Neural cell (in vitro differentiated cells): ENCODE measurements around the gene RUBCNL. TPM values are rescaled to one million over a fixed set of nuclear protein-coding genes. Genes with fewer than 3 reads are reported as not detected.

ENCODE experiments used
- H2AFZ ChIP-seq: fragments of 200-600, 300-800 bp; sonication (generic), shearing (Covaris generic); 2 replicates; pipeline ENCODE4 v1.6.0; 2014; ENCODE audit warnings: low read depth, mild to moderate bottlenecking, antibody characterized with exemption, low read length, moderate library complexity
- H3F3A ChIP-seq: fragments of 200-600 bp; shearing (Covaris generic); 2 replicates; pipeline ENCODE4 v1.6.1; 2016; ENCODE audit warnings: mild to moderate bottlenecking, moderate library complexity, mixed read lengths, antibody characterized with exemption, low read length; ENCODE audit not compliant: insufficient read depth, poor library complexity, severe bottlenecking
- H3K27ac ChIP-seq: fragments of 200-600, 300-800 bp; sonication (generic), shearing (Covaris generic); 2 replicates; pipeline ENCODE4 v1.5.1; 2014; ENCODE audit warnings: mild to moderate bottlenecking, low read length, moderate library complexity
- H3K27me3 ChIP-seq: fragments of 300-800, 200-600 bp; sonication (generic), shearing (Covaris generic); 2 replicates; pipeline ENCODE4 v1.6.0; 2014; ENCODE audit warnings: mild to moderate bottlenecking, low read depth, low read length, moderate library complexity; ENCODE audit not compliant: insufficient read depth
- H3K36me3 ChIP-seq: fragments of 300-800, 200-600 bp; sonication (generic), shearing (Covaris generic); 2 replicates; pipeline ENCODE4 v1.5.1; 2014; ENCODE audit warnings: mild to moderate bottlenecking, antibody characterized with exemption, low read length, moderate library complexity; ENCODE audit not compliant: insufficient read depth
- H3K4me2 ChIP-seq: fragments of 300-800, 200-600 bp; sonication (generic), shearing (Covaris generic); 2 replicates; pipeline ENCODE4 v1.6.0; 2014; ENCODE audit warnings: mild to moderate bottlenecking, low read length
- H3K4me3 ChIP-seq: fragments of 300-800, 200-600 bp; sonication (generic), shearing (Covaris generic); 2 replicates; pipeline ENCODE4 v1.5.1; 2014; ENCODE audit warnings: mild to moderate bottlenecking, low read length, moderate library complexity
- H3K79me2 ChIP-seq: fragments of 200-600 bp; shearing (Covaris generic); replicated peaks from 2 replicates; pipeline ENCODE4 v1.6.0; 2014; ENCODE audit warnings: mild to moderate bottlenecking, low read length, moderate library complexity; ENCODE audit not compliant: insufficient read depth
- H3K9ac ChIP-seq: fragments of 300-800, 200-600 bp; sonication (generic), shearing (Covaris generic); 2 replicates; pipeline ENCODE4 v1.6.1; 2016; ENCODE audit warnings: mild to moderate bottlenecking, low read length, mixed read lengths
- H3K9me2 ChIP-seq: fragments of 200-600 bp; shearing (Covaris generic); 2 replicates; pipeline ENCODE4 v1.6.1; 2016; ENCODE audit warnings: mild to moderate bottlenecking, low read length, mixed read lengths; ENCODE audit not compliant: insufficient read depth
- H3K9me3 ChIP-seq: fragments of 200-600, 300-800 bp; sonication (generic), shearing (Covaris generic); 2 replicates; pipeline ENCODE4 v1.6.1; 2016; ENCODE audit warnings: mild to moderate bottlenecking, mixed run types, low read length, moderate library complexity, mixed read lengths
- H4K20me1 ChIP-seq: fragments of 200-600 bp; shearing (Covaris generic); 2 replicates; pipeline ENCODE4 v1.6.1; 2016; ENCODE audit warnings: mild to moderate bottlenecking, mixed run types; ENCODE audit not compliant: insufficient read depth
- EP300 ChIP-seq: fragments of 450-650 bp; conservative IDR thresholded peaks from 2 replicates; pipeline ENCODE4 v1.6.1; 2014; ENCODE audit warnings: antibody characterized with exemption, mild to moderate bottlenecking, moderate library complexity; ENCODE audit not compliant: poor library complexity, severe bottlenecking
- EZH2 ChIP-seq: fragments of 200-600, 300-800 bp; shearing (Covaris generic), sonication (generic); IDR thresholded peaks from 2 replicates; pipeline ENCODE4 v1.6.1; 2014; ENCODE audit warnings: antibody characterized with exemption, low read length, borderline replicate concordance, mild to moderate bottlenecking; ENCODE audit not compliant: insufficient read depth, poor library complexity, severe bottlenecking
- MXI1 ChIP-seq: fragments of 450-650 bp; conservative IDR thresholded peaks from 2 replicates; pipeline ENCODE4 v1.6.1; 2014; ENCODE audit warnings: antibody characterized with exemption, mild to moderate bottlenecking; ENCODE audit not compliant: poor library complexity, severe bottlenecking
- POLR2AphosphoS5 ChIP-seq: IDR thresholded peaks from 2 replicates; pipeline ENCODE4 v1.6.1; 2012
- RAD21 ChIP-seq: fragments of 450-650 bp; conservative IDR thresholded peaks from 2 replicates; pipeline ENCODE4 v1.6.1; 2014; ENCODE audit warnings: antibody characterized with exemption, mild to moderate bottlenecking, moderate library complexity
- REST ChIP-seq: IDR thresholded peaks from 2 replicates; pipeline ENCODE4 v1.6.1; 2012; ENCODE audit warnings: borderline replicate concordance
- SMC3 ChIP-seq: fragments of 450-650 bp; conservative IDR thresholded peaks from 2 replicates; pipeline ENCODE4 v1.6.1; 2014; ENCODE audit warnings: antibody characterized with exemption, mild to moderate bottlenecking, moderate library complexity; ENCODE audit not compliant: poor library complexity
- TAF1 ChIP-seq: IDR thresholded peaks from 2 replicates; pipeline ENCODE4 v1.6.1; 2012; ENCODE audit warnings: low read depth
- polyA plus RNA-seq: library from polyadenylated mRNA; depleted of rRNA; stranded (reverse); fragments of >200 nt; gene quantifications from 2 replicates; pipeline ENCODE4 v1.2.3, GENCODE V29; 2014
- TF ChIP-seq, protein P1 (sequence below): fragments of 450-650 bp; IDR thresholded peaks from 2 replicates; pipeline ENCODE4 v1.5.1; 2014; ENCODE audit warnings: antibody characterized with exemption, mild to moderate bottlenecking, moderate library complexity; ENCODE audit not compliant: poor library complexity, severe bottlenecking

Gene RUBCNL
- polyA plus RNA-seq, 1 donor from 2014 or later: not detected

DNA sequence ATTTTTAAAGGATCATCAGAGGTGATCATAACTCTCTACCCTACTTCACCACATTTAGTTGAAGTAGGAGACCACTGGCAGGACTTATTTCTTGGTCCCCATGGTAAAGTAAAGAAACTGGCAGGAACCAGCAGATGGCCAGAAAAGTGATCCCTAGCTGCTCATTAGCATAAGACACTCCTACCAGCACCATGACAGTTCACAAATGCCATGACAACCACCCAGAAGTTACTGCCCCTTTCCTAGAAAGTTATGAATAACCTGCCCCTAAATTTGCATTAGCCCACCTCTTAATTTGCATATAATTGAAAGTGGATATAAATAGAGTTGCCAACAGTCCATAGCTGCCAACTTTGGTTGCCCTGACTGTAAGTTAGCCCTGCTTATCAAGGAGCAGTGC lies 18.4 kb upstream of the RUBCNL start:
- H3K4me3 ChIP-seq: no peak overlapping the region
- peaks cover 5% of the 10 kb centered on the region for H3K9me3 ChIP-seq
- no peaks in the 10 kb centered on the region for H3F3A ChIP-seq
- no peak overlapping the region for H3K27ac ChIP-seq
- no peak overlapping the region for H2AFZ ChIP-seq
- no peak overlapping the region for H3K4me2 ChIP-seq
- no peaks in the 10 kb centered on the region for H3K36me3 ChIP-seq
- no peak overlapping the region for H3K9ac ChIP-seq
- H4K20me1 ChIP-seq: no peaks in the 10 kb centered on the region
- TF ChIP-seq EP300: no peak
- no peak for TF ChIP-seq REST
- TF ChIP-seq POLR2AphosphoS5: no peak
- TF ChIP-seq MXI1: no peak
- no peak for TF ChIP-seq TAF1
- H3K79me2 ChIP-seq: no peaks in the 10 kb centered on the region
- H3K9me2 ChIP-seq: no peaks in the 10 kb centered on the region
- no peaks in the 10 kb centered on the region for H3K27me3 ChIP-seq

DNA sequence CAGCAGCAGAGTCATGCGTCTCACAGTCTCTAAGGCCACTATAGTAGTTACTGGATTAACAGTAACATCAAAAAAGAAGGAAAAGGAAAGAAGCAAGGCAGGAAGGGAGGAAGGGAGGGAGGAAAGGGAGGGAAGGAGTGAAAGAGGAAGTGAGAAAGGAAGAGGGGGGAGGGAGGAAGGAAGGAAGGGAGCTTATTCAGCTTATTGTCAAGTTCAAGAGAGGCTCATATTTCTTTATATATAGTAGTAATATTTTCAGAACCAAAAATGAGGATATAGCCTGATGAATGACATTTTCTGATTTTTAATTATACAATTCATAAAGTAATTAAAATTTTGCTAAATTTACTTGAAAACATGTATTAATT lies 17.7 kb upstream of the RUBCNL start:
- Histone ChIP-seq H3K4me2 (no peak overlapping the region), H3K36me3 (no peaks in the 10 kb centered on the region), H3K27ac (no peak overlapping the region), H2AFZ (no peak overlapping the region), H3K27me3 (no peaks in the 10 kb centered on the region), H3K9ac (no peak overlapping the region), H4K20me1 (no peaks in the 10 kb centered on the region), H3K9me2 (no peaks in the 10 kb centered on the region), H3K79me2 (no peaks in the 10 kb centered on the region), H3F3A (no peaks in the 10 kb centered on the region), H3K4me3 (no peak overlapping the region), H3K9me3 (peaks cover 5% of the 10 kb centered on the region)
- TF ChIP-seq MXI1: no peak
- TF ChIP-seq TAF1: no peak
- TF ChIP-seq SMC3: no peak
- TF ChIP-seq EZH2: no peak
- no peak for TF ChIP-seq EP300
- TF ChIP-seq, protein P1, sequence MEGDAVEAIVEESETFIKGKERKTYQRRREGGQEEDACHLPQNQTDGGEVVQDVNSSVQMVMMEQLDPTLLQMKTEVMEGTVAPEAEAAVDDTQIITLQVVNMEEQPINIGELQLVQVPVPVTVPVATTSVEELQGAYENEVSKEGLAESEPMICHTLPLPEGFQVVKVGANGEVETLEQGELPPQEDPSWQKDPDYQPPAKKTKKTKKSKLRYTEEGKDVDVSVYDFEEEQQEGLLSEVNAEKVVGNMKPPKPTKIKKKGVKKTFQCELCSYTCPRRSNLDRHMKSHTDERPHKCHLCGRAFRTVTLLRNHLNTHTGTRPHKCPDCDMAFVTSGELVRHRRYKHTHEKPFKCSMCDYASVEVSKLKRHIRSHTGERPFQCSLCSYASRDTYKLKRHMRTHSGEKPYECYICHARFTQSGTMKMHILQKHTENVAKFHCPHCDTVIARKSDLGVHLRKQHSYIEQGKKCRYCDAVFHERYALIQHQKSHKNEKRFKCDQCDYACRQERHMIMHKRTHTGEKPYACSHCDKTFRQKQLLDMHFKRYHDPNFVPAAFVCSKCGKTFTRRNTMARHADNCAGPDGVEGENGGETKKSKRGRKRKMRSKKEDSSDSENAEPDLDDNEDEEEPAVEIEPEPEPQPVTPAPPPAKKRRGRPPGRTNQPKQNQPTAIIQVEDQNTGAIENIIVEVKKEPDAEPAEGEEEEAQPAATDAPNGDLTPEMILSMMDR: no peak
- TF ChIP-seq RAD21: no peak
- no peak for TF ChIP-seq POLR2AphosphoS5
- TF ChIP-seq REST: no peak
